Neural progenitor cell (in vitro differentiated cells): ENCODE data around the gene FGF19.

Source experiments
- CTCF ChIP-seq: fragments of 200-600 bp; sonication (generic); IDR thresholded peaks from 2 replicates; pipeline ENCODE4 v1.5.1; 2017; ENCODE audit warnings: antibody characterized with exemption, mild to moderate bottlenecking
- EZH2 ChIP-seq: fragments of 200-600 bp; sonication (generic); IDR thresholded peaks from 2 replicates; pipeline ENCODE4 v1.6.1; 2017; ENCODE audit warnings: antibody characterized with exemption, mild to moderate bottlenecking, moderate library complexity
- EZH2phosphoT487 ChIP-seq: fragments of 200-600 bp; sonication (generic); IDR thresholded peaks from 2 replicates; pipeline ENCODE4 v1.6.1; 2017; ENCODE audit warnings: antibody characterized with exemption

DNA sequence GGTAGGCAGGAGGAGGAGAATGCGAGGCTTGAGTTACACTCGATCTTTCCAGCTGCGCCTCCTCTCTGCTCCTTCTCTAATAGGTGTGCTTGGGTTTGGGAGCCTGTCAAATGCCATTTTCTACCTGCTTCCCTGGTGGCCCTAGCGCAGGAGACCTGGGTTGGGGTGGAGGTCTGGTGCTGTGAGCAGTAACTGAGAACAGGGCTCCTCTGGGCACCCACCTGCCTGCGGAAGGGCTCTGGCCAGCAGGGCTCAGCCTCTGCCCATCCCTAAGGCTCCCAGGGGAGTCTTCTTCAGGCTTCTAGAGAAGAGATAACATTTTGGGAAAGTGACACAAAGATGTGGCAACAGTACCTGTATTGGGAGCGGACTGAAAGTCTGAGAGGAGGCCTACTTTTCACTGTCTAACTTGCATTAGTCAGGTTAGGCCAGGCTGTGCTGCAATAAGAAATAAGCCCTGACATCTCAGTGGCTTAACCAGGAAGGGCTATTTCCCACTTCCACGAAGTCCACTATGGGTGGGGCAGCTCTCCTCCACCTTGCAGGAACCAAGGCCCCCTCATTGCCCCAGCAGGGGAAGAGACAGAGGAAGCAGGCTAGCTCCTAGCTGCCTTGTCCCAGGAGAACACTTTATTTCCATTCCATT is 21.0 kb downstream of the FGF19 start:
- TF ChIP-seq CTCF (no peak), EZH2 (no peak), EZH2phosphoT487 (no peak)
